Measurements from ENCODE around the gene TMA16.
"Not testable (repeated sequence)": the region's sequence is repeated elsewhere in the genome, so short reads cannot be mapped to it uniquely, and the experiment has no call there.

The TMA16 gene

GRCh38 chr4:163494360-163495241, at the start of gene TMA16:
TMA16 (plus strand) TSS chr4:163494690; CDS start chr4:163494802, 112 bp downstream.
- peak within 1 kb of the TSS; percentile 97 for H3K4me3 ChIP-seq (ENCODE audit: low read depth, low read length)
- TF ChIP-seq, protein P1, sequence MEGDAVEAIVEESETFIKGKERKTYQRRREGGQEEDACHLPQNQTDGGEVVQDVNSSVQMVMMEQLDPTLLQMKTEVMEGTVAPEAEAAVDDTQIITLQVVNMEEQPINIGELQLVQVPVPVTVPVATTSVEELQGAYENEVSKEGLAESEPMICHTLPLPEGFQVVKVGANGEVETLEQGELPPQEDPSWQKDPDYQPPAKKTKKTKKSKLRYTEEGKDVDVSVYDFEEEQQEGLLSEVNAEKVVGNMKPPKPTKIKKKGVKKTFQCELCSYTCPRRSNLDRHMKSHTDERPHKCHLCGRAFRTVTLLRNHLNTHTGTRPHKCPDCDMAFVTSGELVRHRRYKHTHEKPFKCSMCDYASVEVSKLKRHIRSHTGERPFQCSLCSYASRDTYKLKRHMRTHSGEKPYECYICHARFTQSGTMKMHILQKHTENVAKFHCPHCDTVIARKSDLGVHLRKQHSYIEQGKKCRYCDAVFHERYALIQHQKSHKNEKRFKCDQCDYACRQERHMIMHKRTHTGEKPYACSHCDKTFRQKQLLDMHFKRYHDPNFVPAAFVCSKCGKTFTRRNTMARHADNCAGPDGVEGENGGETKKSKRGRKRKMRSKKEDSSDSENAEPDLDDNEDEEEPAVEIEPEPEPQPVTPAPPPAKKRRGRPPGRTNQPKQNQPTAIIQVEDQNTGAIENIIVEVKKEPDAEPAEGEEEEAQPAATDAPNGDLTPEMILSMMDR (IDR thresholded peaks at IDR 0.05; ENCODE audit: low read depth, low read length, missing control alignments) = no peak
- in situ Hi-C loops (cut with HindIII; ENCODE audit: low sequenced_read_pairs) = no loop called here
- DNase-seq (ENCODE audit: low read depth) = peak; percentile 92

DNA sequence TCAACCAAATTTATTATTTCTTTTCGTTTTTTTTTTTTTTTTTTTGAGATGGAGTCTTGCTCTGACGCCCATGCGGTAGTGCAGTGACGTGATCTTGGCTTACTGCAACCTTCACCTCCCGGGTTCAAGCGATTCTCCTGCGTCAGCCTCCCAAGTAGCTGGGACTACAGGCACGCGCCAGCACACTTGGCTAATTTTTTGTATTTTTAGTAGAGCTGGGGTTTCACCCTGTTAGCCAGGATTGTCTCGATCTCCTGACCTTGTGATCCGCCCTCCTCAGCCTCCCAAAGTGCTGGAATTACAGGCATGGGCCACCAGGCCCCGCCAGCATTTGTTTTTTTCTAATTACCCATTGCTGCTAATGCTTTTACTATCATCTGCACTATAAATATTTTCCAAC, 47.5 kb upstream of the TMA16 start:
- H3K4me3 ChIP-seq (ENCODE audit: low read depth, low read length); in situ Hi-C loops (cut with HindIII; ENCODE audit: low sequenced_read_pairs); DNase-seq (ENCODE audit: low read depth): not testable (repeated sequence)

- no peak for DNase-seq (ENCODE audit: low read depth)
- in situ Hi-C loops (cut with HindIII; ENCODE audit: low sequenced_read_pairs) = no loop called here
- no peak overlapping the region for H3K4me3 ChIP-seq (ENCODE audit: low read depth, low read length)
- TF ChIP-seq, protein P1 (IDR thresholded peaks at IDR 0.05; ENCODE audit: low read depth, low read length, missing control alignments) = no peak
Measured at GRCh38 chr4:163447481-163447880, 47.0 kb upstream of the TMA16 start.

GRCh38 chr4:163448540-163449203, 45.8 kb upstream of the TMA16 start:
- TF ChIP-seq, protein P1 (IDR thresholded peaks at IDR 0.05; ENCODE audit: low read depth, low read length, missing control alignments) = no peak
- in situ Hi-C loops (cut with HindIII; ENCODE audit: low sequenced_read_pairs) = no loop called here
- no peak overlapping the region for H3K4me3 ChIP-seq (ENCODE audit: low read depth, low read length)
- peak; percentile 5 for DNase-seq (ENCODE audit: low read depth)

DNA sequence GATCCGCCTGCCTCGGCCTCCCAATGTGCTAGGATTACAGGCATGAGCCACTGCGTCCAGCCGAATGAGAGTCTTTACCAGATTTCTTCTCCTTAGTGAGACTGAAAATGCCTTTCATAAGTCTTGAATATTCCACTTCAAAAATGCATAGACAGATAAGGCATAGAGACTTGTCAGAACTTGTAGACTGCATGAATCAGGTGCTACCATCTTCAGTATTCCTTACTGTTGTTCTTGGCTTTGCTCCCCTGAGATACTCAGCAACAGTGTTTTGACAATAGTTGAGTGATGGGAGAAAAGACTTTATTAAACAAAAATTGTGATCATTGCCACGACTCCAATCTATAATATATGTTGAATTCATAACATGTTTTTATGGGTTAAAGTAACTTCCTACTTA, 31.9 kb upstream of the TMA16 start:
- no peak for DNase-seq (ENCODE audit: low read depth)
- TF ChIP-seq, protein P1 (IDR thresholded peaks at IDR 0.05; ENCODE audit: low read depth, low read length, missing control alignments) = no peak
- H3K4me3 ChIP-seq (ENCODE audit: low read depth, low read length) = no peak overlapping the region
- in situ Hi-C loops (cut with HindIII; ENCODE audit: low sequenced_read_pairs) = no loop called here

DNA sequence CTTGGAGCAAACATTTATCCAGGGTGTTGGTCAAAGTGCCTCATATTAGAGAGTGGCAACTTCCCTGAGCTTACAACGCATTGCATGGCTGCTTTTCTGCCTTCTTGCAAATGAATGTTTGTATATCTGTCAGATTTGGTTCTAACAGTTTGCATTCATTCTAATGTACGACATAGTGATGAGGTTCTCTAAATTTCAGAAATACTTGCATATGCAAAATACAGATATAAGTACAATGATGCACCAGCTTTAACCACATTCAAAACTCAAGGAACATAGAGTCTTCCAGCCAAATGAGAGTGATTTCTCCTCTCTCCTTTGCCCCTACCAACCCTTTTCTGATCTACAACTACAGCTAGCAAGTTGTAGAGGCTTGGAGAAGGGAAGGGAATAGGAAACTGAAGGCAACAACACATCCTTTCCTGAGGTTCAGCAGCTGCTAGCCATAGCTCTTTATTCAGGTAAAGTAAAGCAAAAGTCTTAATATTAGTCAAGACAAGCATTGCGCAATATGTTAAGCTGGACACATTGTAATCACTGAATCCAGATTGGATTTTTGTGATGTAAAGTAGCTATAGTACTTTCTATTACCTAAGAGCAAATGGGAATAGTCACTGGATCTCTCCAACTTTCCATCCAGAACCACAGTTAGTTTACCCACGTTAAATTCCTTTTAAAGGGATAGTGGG, 27.3 kb upstream of the TMA16 start:
- in situ Hi-C loops (cut with HindIII; ENCODE audit: low sequenced_read_pairs) = no loop called here
- H3K4me3 ChIP-seq (ENCODE audit: low read depth, low read length) = no peak overlapping the region
- DNase-seq (ENCODE audit: low read depth) = no peak
- TF ChIP-seq, protein P1 (IDR thresholded peaks at IDR 0.05; ENCODE audit: low read depth, low read length, missing control alignments) = no peak

All from astrocyte of the cerebellum (primary cell).